ENCODE measurements around the gene PXT1. TPM values are rescaled to one million over a fixed set of nuclear protein-coding genes. Genes with fewer than 3 reads are reported as not detected.
A peak's percentile ranks its signal among the peaks of the same experiment; 100 is the strongest.

Gene PXT1
- total and polyA plus RNA-seq, 9 of the 15 experiments (the other 6 are each of a cell fraction or from before 2014, with no cell fraction given), result 0.09 to 0.11 (median 0.10) TPM; not detected in 5

DNA sequence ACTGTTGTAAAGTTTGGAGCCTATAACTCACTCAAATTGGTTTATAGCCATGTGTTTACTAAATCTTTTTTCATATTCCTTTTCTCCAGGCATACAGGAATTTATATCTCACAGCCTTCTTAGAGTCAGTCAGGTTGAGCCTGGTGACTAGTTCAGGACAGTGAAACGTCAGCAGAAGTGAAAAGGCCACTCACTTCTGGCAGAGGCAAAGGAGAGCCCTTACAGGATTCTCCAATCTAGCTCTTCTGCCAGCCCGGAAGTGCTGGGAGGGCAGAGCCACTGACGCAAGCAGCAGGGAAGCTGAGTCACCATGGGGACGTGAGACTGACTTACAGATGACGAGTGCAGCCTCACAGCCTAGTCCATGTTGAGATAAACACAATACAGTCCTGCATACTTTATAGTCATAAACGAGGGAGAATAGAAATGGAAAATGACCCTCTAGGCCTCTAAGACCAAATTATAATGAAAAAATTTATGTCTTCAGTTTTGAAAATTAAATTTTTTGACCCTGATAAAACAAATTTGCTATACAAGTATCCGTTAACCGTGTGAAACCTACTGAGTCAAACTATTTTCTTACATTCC, 1.3 kb downstream of the PXT1 start (continued):
- TF ChIP-seq, protein P1, sequence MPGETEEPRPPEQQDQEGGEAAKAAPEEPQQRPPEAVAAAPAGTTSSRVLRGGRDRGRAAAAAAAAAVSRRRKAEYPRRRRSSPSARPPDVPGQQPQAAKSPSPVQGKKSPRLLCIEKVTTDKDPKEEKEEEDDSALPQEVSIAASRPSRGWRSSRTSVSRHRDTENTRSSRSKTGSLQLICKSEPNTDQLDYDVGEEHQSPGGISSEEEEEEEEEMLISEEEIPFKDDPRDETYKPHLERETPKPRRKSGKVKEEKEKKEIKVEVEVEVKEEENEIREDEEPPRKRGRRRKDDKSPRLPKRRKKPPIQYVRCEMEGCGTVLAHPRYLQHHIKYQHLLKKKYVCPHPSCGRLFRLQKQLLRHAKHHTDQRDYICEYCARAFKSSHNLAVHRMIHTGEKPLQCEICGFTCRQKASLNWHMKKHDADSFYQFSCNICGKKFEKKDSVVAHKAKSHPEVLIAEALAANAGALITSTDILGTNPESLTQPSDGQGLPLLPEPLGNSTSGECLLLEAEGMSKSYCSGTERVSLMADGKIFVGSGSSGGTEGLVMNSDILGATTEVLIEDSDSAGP (CRISPR knock-in tag; IDR thresholded peaks at IDR 0.05), result no peak
- TF ChIP-seq ZNF217 (CRISPR knock-in tag; IDR thresholded peaks at IDR 0.05), result no peak
- no peak for TF ChIP-seq DIDO1 (tag; IDR thresholded peaks at IDR 0.05; ENCODE audit: low read depth)
- peak; percentile 28; the same call in 1 of the 2 replicates for TF ChIP-seq PHF8 (IDR thresholded peaks at IDR 0.05; ENCODE audit: borderline replicate concordance, low read length)
- TF ChIP-seq, protein P2, sequence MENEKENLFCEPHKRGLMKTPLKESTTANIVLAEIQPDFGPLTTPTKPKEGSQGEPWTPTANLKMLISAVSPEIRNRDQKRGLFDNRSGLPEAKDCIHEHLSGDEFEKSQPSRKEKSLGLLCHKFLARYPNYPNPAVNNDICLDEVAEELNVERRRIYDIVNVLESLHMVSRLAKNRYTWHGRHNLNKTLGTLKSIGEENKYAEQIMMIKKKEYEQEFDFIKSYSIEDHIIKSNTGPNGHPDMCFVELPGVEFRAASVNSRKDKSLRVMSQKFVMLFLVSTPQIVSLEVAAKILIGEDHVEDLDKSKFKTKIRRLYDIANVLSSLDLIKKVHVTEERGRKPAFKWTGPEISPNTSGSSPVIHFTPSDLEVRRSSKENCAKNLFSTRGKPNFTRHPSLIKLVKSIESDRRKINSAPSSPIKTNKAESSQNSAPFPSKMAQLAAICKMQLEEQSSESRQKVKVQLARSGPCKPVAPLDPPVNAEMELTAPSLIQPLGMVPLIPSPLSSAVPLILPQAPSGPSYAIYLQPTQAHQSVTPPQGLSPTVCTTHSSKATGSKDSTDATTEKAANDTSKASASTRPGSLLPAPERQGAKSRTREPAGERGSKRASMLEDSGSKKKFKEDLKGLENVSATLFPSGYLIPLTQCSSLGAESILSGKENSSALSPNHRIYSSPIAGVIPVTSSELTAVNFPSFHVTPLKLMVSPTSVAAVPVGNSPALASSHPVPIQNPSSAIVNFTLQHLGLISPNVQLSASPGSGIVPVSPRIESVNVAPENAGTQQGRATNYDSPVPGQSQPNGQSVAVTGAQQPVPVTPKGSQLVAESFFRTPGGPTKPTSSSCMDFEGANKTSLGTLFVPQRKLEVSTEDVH (IDR thresholded peaks at IDR 0.05; ENCODE audit: low read depth, partially characterized antibody), result peak; percentile 60
- TF ChIP-seq RBM25 (IDR thresholded peaks at IDR 0.05; ENCODE audit: low read depth, low read length, severe bottlenecking), result no peak
- no peak for TF ChIP-seq MEF2D (tag; conservative IDR thresholded peaks at IDR 0.05; ENCODE audit: low read depth)
- TF ChIP-seq ZNF24 (IDR thresholded peaks at IDR 0.05), result no peak
- no peak for TF ChIP-seq ZNF347 (CRISPR knock-in tag; IDR thresholded peaks at IDR 0.05; ENCODE audit: low read depth)
- peak; percentile 68; the same call in 1 of the 2 replicates for TF ChIP-seq MXI1 (IDR thresholded peaks at IDR 0.05; ENCODE audit: low read depth, low read length)
- TF ChIP-seq, protein P3, sequence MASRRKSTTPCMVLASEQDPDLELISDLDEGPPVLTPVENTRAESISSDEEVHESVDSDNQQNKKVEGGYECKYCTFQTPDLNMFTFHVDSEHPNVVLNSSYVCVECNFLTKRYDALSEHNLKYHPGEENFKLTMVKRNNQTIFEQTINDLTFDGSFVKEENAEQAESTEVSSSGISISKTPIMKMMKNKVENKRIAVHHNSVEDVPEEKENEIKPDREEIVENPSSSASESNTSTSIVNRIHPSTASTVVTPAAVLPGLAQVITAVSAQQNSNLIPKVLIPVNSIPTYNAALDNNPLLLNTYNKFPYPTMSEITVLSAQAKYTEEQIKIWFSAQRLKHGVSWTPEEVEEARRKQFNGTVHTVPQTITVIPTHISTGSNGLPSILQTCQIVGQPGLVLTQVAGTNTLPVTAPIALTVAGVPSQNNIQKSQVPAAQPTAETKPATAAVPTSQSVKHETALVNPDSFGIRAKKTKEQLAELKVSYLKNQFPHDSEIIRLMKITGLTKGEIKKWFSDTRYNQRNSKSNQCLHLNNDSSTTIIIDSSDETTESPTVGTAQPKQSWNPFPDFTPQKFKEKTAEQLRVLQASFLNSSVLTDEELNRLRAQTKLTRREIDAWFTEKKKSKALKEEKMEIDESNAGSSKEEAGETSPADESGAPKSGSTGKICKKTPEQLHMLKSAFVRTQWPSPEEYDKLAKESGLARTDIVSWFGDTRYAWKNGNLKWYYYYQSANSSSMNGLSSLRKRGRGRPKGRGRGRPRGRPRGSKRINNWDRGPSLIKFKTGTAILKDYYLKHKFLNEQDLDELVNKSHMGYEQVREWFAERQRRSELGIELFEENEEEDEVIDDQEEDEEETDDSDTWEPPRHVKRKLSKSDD (conservative IDR thresholded peaks at IDR 0.05; ENCODE audit: low read length), result no peak
- TF ChIP-seq NBN (IDR thresholded peaks at IDR 0.05; ENCODE audit: low read depth), result peak; percentile 79
- TF ChIP-seq, protein P4, sequence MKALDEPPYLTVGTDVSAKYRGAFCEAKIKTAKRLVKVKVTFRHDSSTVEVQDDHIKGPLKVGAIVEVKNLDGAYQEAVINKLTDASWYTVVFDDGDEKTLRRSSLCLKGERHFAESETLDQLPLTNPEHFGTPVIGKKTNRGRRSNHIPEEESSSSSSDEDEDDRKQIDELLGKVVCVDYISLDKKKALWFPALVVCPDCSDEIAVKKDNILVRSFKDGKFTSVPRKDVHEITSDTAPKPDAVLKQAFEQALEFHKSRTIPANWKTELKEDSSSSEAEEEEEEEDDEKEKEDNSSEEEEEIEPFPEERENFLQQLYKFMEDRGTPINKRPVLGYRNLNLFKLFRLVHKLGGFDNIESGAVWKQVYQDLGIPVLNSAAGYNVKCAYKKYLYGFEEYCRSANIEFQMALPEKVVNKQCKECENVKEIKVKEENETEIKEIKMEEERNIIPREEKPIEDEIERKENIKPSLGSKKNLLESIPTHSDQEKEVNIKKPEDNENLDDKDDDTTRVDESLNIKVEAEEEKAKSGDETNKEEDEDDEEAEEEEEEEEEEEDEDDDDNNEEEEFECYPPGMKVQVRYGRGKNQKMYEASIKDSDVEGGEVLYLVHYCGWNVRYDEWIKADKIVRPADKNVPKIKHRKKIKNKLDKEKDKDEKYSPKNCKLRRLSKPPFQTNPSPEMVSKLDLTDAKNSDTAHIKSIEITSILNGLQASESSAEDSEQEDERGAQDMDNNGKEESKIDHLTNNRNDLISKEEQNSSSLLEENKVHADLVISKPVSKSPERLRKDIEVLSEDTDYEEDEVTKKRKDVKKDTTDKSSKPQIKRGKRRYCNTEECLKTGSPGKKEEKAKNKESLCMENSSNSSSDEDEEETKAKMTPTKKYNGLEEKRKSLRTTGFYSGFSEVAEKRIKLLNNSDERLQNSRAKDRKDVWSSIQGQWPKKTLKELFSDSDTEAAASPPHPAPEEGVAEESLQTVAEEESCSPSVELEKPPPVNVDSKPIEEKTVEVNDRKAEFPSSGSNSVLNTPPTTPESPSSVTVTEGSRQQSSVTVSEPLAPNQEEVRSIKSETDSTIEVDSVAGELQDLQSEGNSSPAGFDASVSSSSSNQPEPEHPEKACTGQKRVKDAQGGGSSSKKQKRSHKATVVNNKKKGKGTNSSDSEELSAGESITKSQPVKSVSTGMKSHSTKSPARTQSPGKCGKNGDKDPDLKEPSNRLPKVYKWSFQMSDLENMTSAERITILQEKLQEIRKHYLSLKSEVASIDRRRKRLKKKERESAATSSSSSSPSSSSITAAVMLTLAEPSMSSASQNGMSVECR (CRISPR knock-in tag; IDR thresholded peaks at IDR 0.05), result no peak; the same call in 1 of the 2 replicates
- TF ChIP-seq PML (IDR thresholded peaks at IDR 0.05; ENCODE audit: low read length), result peak; percentile 65
